Effector CD8-positive, alpha-beta T cell (primary cell): ENCODE data around the gene IL1RAPL2.
"Not testable (repeated sequence)": the region's sequence is repeated elsewhere in the genome, so short reads cannot be mapped to it uniquely, and the experiment has no call there.

Source experiments
- DNase-seq: peaks from one replicate; lab custom pipeline; 2025; lab: John Stamatoyannopoulos, UW

The IL1RAPL2 gene

GRCh38 chrX:104854790-104855340 lies 288.9 kb downstream of the IL1RAPL2 start:
- no peak for DNase-seq

GRCh38 chrX:104863466-104863865 lies 297.5 kb downstream of the IL1RAPL2 start:
- DNase-seq: no peak

- DNase-seq: no peak
These were observed 298.3 kb downstream of the IL1RAPL2 start for GRCh38 chrX:104864296-104864695.

GRCh38 chrX:104877504-104877903 lies 311.5 kb downstream of the IL1RAPL2 start:
- DNase-seq: no peak

GRCh38 chrX:104902070-104902469 lies 336.1 kb downstream of the IL1RAPL2 start:
- DNase-seq: no peak

GRCh38 chrX:104909694-104910093 lies 343.7 kb downstream of the IL1RAPL2 start:
- peak; percentile 0 for DNase-seq

- DNase-seq: no peak
These were observed 347.3 kb downstream of the IL1RAPL2 start for GRCh38 chrX:104913348-104913747.

- not testable (repeated sequence) for DNase-seq
These were observed 348.7 kb downstream of the IL1RAPL2 start for GRCh38 chrX:104914686-104915085.

GRCh38 chrX:104918122-104918521 lies 352.1 kb downstream of the IL1RAPL2 start:
- no peak for DNase-seq

- no peak for DNase-seq
These were observed 355.7 kb downstream of the IL1RAPL2 start for GRCh38 chrX:104921584-104922205.

GRCh38 chrX:104922206-104922621 lies 356.2 kb downstream of the IL1RAPL2 start:
- peak; percentile 31 for DNase-seq

GRCh38 chrX:104929324-104929723 lies 363.3 kb downstream of the IL1RAPL2 start:
- no peak for DNase-seq

GRCh38 chrX:104935581-104935980 lies 369.6 kb downstream of the IL1RAPL2 start:
- no peak for DNase-seq

- DNase-seq: no peak
These were observed 387.3 kb downstream of the IL1RAPL2 start for GRCh38 chrX:104953251-104953650.

- no peak for DNase-seq
These were observed 395.9 kb downstream of the IL1RAPL2 start for GRCh38 chrX:104961926-104962325.

- no peak for DNase-seq
These were observed 402.2 kb downstream of the IL1RAPL2 start for GRCh38 chrX:104968241-104968640.

GRCh38 chrX:104972737-104973136 lies 406.7 kb downstream of the IL1RAPL2 start:
- DNase-seq: no peak

GRCh38 chrX:104987063-104987462 lies 421.1 kb downstream of the IL1RAPL2 start:
- DNase-seq: no peak

GRCh38 chrX:104988038-104988437 lies 422.0 kb downstream of the IL1RAPL2 start:
- DNase-seq: no peak

- no peak for DNase-seq
These were observed 429.5 kb downstream of the IL1RAPL2 start for GRCh38 chrX:104995546-104995945.

- no peak for DNase-seq
These were observed 440.1 kb downstream of the IL1RAPL2 start for GRCh38 chrX:105006103-105006502.

GRCh38 chrX:105006996-105007395 lies 441.0 kb downstream of the IL1RAPL2 start:
- DNase-seq: no peak

GRCh38 chrX:105013719-105014118 lies 447.7 kb downstream of the IL1RAPL2 start:
- no peak for DNase-seq

GRCh38 chrX:105017641-105018040 lies 451.6 kb downstream of the IL1RAPL2 start:
- no peak for DNase-seq
